ENCODE measurements around the gene CENPN.

DNA sequence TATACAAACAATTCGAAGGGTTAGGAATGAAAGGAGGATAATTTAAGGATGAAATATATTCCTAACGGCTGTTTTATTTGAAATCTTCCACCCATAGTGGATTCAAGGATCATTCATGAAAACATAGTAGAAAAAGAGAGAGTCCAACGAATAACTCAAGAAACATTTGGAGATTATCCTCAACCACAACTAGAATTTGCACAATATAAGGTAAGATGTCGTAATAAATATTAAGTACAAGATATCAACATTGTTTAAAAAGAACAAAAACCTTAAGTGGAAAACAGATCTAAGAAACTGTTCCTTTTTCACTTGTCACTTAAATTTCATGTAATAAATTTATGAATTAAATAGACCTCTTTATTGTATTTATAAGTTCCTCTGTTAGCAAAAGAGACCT lies 19.4 kb downstream of the CENPN start:
- TF ChIP-seq, protein P1, sequence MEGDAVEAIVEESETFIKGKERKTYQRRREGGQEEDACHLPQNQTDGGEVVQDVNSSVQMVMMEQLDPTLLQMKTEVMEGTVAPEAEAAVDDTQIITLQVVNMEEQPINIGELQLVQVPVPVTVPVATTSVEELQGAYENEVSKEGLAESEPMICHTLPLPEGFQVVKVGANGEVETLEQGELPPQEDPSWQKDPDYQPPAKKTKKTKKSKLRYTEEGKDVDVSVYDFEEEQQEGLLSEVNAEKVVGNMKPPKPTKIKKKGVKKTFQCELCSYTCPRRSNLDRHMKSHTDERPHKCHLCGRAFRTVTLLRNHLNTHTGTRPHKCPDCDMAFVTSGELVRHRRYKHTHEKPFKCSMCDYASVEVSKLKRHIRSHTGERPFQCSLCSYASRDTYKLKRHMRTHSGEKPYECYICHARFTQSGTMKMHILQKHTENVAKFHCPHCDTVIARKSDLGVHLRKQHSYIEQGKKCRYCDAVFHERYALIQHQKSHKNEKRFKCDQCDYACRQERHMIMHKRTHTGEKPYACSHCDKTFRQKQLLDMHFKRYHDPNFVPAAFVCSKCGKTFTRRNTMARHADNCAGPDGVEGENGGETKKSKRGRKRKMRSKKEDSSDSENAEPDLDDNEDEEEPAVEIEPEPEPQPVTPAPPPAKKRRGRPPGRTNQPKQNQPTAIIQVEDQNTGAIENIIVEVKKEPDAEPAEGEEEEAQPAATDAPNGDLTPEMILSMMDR (IDR thresholded peaks at IDR 0.05), result no peak
- no peak for TF ChIP-seq POLR2A (IDR thresholded peaks at IDR 0.05; ENCODE audit: low read depth)
- TF ChIP-seq EP300 (IDR thresholded peaks at IDR 0.05), result no peak

Data from esophagus muscularis mucosa (tissue), 4 donors.